ENCODE measurements around the gene LY6G6D.

Gene LY6G6D

GRCh38 chr6:31715022-31715958, at the start of gene LY6G6D:
Gene LY6G6D, plus strand, starts transcription at chr6:31715348. Its CDS starts 8 bp downstream, at chr6:31715356.
- no peak for DNase-seq

- peak; percentile 99 for DNase-seq
These were observed 49.4 kb upstream of the LY6G6D start, which contains the start of gene CSNK2B for GRCh38 chr6:31665501-31666336. Gene CSNK2B, plus strand, starts transcription at chr6:31666080. Its CDS starts 752 bp downstream, at chr6:31666832.

- DNase-seq: peak; percentile 42
These were observed 48.7 kb upstream of the LY6G6D start for GRCh38 chr6:31666337-31666965.

GRCh38 chr6:31669676-31670075, 45.5 kb upstream of the LY6G6D start, which contains the start of gene LY6G5B:
Gene LY6G5B, plus strand, starts transcription at chr6:31669976. Its CDS starts 975 bp downstream, at chr6:31670951.
- DNase-seq: no peak

GRCh38 chr6:31676322-31676903, 38.7 kb upstream of the LY6G6D start:
- DNase-seq: no peak

GRCh38 chr6:31676904-31677303, 38.2 kb upstream of the LY6G6D start:
- no peak for DNase-seq

- no peak for DNase-seq
These were observed 37.2 kb upstream of the LY6G6D start for GRCh38 chr6:31677955-31678354.

- peak; percentile 90 for DNase-seq
These were observed 34.7 kb upstream of the LY6G6D start, which contains the start of gene LY6G5C for GRCh38 chr6:31680226-31681134. Gene LY6G5C, minus strand, starts transcription at chr6:31681067. Its CDS starts 694 bp downstream, at chr6:31680373.

- DNase-seq: peak; percentile 73
These were observed 33.9 kb upstream of the LY6G6D start for GRCh38 chr6:31681135-31681671.

- DNase-seq: no peak
These were observed 31.6 kb upstream of the LY6G6D start for GRCh38 chr6:31683591-31683990.

GRCh38 chr6:31686483-31686882, 28.7 kb upstream of the LY6G6D start:
- DNase-seq: peak; percentile 83

GRCh38 chr6:31687321-31687720, 27.8 kb upstream of the LY6G6D start:
- DNase-seq: no peak

- no peak for DNase-seq
These were observed 27.1 kb upstream of the LY6G6D start for GRCh38 chr6:31687860-31688693.

GRCh38 chr6:31689249-31690110, 25.7 kb upstream of the LY6G6D start:
- DNase-seq: peak; percentile 29

- DNase-seq: peak; percentile 79
These were observed 24.7 kb upstream of the LY6G6D start for GRCh38 chr6:31690231-31691077.

GRCh38 chr6:31691078-31691463, 24.1 kb upstream of the LY6G6D start:
- no peak for DNase-seq

- no peak for DNase-seq
These were observed 23.5 kb upstream of the LY6G6D start for GRCh38 chr6:31691564-31692108.

- no peak for DNase-seq
These were observed 22.8 kb upstream of the LY6G6D start for GRCh38 chr6:31692353-31692752.
